Erythroblast (primary cell): ENCODE results near the gene ZNF768.

Source experiments
- GATA1 ChIP-seq: IDR thresholded peaks from 2 replicates; pipeline ENCODE4 v1.6.1; 2011; ENCODE audit warnings: low read depth, mild to moderate bottlenecking, control low read depth, low read length, moderate library complexity
- POLR2A ChIP-seq: IDR thresholded peaks from 2 replicates; pipeline ENCODE4 v1.6.1; 2011; ENCODE audit warnings: mild to moderate bottlenecking, low read length

- peak; percentile 84 for TF ChIP-seq POLR2A
- no peak for TF ChIP-seq GATA1
Observed at GRCh38 chr16:30571445-30572322, 45.3 kb upstream of the ZNF768 start, which contains the start of gene ZNF688.
